H9 (cell line): Measurements from ENCODE around the gene IRF2BP1. TPM values are rescaled to one million over a fixed set of nuclear protein-coding genes. Genes with fewer than 3 reads are reported as not detected.

Experiments used
- DNase-seq: peaks from one replicate; pipeline ENCODE4 v3.0.0-alpha.2; 2017
- H2AFZ ChIP-seq: one replicate; pipeline ENCODE4 v1.6.1; 2013; ENCODE audit warnings: mild to moderate bottlenecking, low read length, control low read depth, moderate library complexity
- H2AK5ac ChIP-seq: 2 replicates; pipeline ENCODE4 v1.6.1; 2013; ENCODE audit warnings: low read length, control low read depth, mixed read lengths; ENCODE audit not compliant: insufficient read length
- H2BK120ac ChIP-seq: one replicate; pipeline ENCODE4 v1.6.1; 2013; ENCODE audit warnings: low read depth, mild to moderate bottlenecking, low read length, control low read depth, inconsistent platforms; ENCODE audit not compliant: poor library complexity, severe bottlenecking
- H2BK12ac ChIP-seq: 2 replicates; pipeline ENCODE4 v1.6.1; 2013; ENCODE audit warnings: low read length, control low read depth, mixed read lengths, low read depth; ENCODE audit not compliant: insufficient read length
- H2BK15ac ChIP-seq: 2 replicates; pipeline ENCODE4 v1.6.1; 2013; ENCODE audit warnings: low read depth, low read length, control low read depth
- H2BK20ac ChIP-seq: one replicate; pipeline ENCODE4 v1.6.1; 2013; ENCODE audit warnings: low read depth, mild to moderate bottlenecking, low read length, control low read depth, inconsistent platforms; ENCODE audit not compliant: poor library complexity, severe bottlenecking
- H2BK5ac ChIP-seq: 2 replicates; pipeline ENCODE4 v1.6.1; 2013; ENCODE audit warnings: low read length, control low read depth, mixed read lengths; ENCODE audit not compliant: insufficient read length
- H3K14ac ChIP-seq: 2 replicates; pipeline ENCODE4 v1.6.1; 2013; ENCODE audit warnings: low read length, control low read depth; ENCODE audit not compliant: insufficient read depth
- H3K18ac ChIP-seq: 2 replicates; pipeline ENCODE4 v1.6.1; 2013; ENCODE audit warnings: low read depth, mild to moderate bottlenecking, mixed read lengths, low read length, control low read depth; ENCODE audit not compliant: insufficient read length
- H3K23ac ChIP-seq: 2 replicates; pipeline ENCODE4 v1.6.1; 2013; ENCODE audit warnings: low read length, control low read depth, mixed read lengths, low read depth; ENCODE audit not compliant: insufficient read length
- H3K23me2 ChIP-seq: 2 replicates; pipeline ENCODE4 v1.6.1; 2013; ENCODE audit warnings: low read depth, mild to moderate bottlenecking, mixed read lengths, low read length, control low read depth; ENCODE audit not compliant: insufficient read length, poor library complexity, severe bottlenecking
- H3K27ac ChIP-seq: 2 replicates; pipeline ENCODE4 v1.5.1; 2013; ENCODE audit warnings: low read length, control low read depth, mixed read lengths, low read depth; ENCODE audit not compliant: insufficient read length
- H3K27me3 ChIP-seq: 2 replicates; pipeline ENCODE4 v1.6.1; 2013; ENCODE audit warnings: low read length, control low read depth, inconsistent platforms; ENCODE audit not compliant: insufficient read depth
- H3K4ac ChIP-seq: 2 replicates; pipeline ENCODE4 v1.6.1; 2013; ENCODE audit warnings: low read depth, mild to moderate bottlenecking, control low read depth, inconsistent platforms, low read length, moderate library complexity
- H3K4me1 ChIP-seq: 2 replicates; pipeline ENCODE4 v1.6.1; 2013; ENCODE audit warnings: low read length, control low read depth, inconsistent platforms; ENCODE audit not compliant: insufficient read depth
- H3K4me2 ChIP-seq: 2 replicates; pipeline ENCODE4 v1.6.1; 2013; ENCODE audit warnings: low read length, control low read depth, mixed read lengths; ENCODE audit not compliant: insufficient read length, insufficient read depth
- H3K56ac ChIP-seq: 2 replicates; pipeline ENCODE4 v1.6.1; 2013; ENCODE audit warnings: low read depth, mild to moderate bottlenecking, mixed read lengths, low read length, control low read depth; ENCODE audit not compliant: insufficient read length
- H3K79me1 ChIP-seq: 2 replicates; pipeline ENCODE4 v1.6.1; 2013; ENCODE audit warnings: low read depth, mild to moderate bottlenecking, moderate library complexity, low read length, control low read depth, inconsistent platforms; ENCODE audit not compliant: insufficient read depth, poor library complexity, severe bottlenecking
- H3K79me2 ChIP-seq: 2 replicates; pipeline ENCODE4 v1.6.1; 2013; ENCODE audit warnings: low read length, control low read depth, inconsistent platforms; ENCODE audit not compliant: insufficient read depth
- H3K9ac ChIP-seq: 2 replicates; pipeline ENCODE4 v1.6.1; 2013; ENCODE audit warnings: low read length, control low read depth, mixed read lengths; ENCODE audit not compliant: insufficient read length; ENCODE audit errors: extremely low read depth
- H3K9me3 ChIP-seq: one replicate; pipeline ENCODE4 v1.6.1; 2013; ENCODE audit warnings: low read depth, low read length, inconsistent platforms; ENCODE audit not compliant: control insufficient read depth
- H3T11ph ChIP-seq: one replicate; pipeline ENCODE4 v1.6.1; 2013; ENCODE audit warnings: mild to moderate bottlenecking, low read length, control low read depth, inconsistent platforms
- H4K20me1 ChIP-seq: one replicate; pipeline ENCODE4 v1.6.1; 2013; ENCODE audit not compliant: control insufficient read depth, insufficient read length, insufficient read depth
- H4K5ac ChIP-seq: 2 replicates; pipeline ENCODE4 v1.6.1; 2013; ENCODE audit warnings: low read depth, mild to moderate bottlenecking, mixed read lengths, low read length, control low read depth; ENCODE audit not compliant: insufficient read length
- H4K8ac ChIP-seq: replicated peaks from 2 replicates; pipeline ENCODE4 v1.6.1; 2013; ENCODE audit warnings: low read length, control low read depth, mixed read lengths, low read depth; ENCODE audit not compliant: insufficient read length
- H4K91ac ChIP-seq: 2 replicates; pipeline ENCODE4 v1.6.1; 2013; ENCODE audit warnings: low read depth, mild to moderate bottlenecking, moderate library complexity, mixed read lengths, low read length, control low read depth; ENCODE audit not compliant: insufficient read length
- H3K27ac Mint-ChIP-seq, 3 experiments: 2 replicates in 2 of 3; 3 replicates in 1 of 3; pipeline ENCODE4 v1.8.0; 2020 to 2021; ENCODE audit warnings: mixed read lengths in 3 of 3, mild to moderate bottlenecking in 1 of 3, moderate library complexity in 1 of 3
- H3K27me3 Mint-ChIP-seq: 2 replicates; pipeline ENCODE4 v1.8.0; 2021; ENCODE audit warnings: low read depth, mild to moderate bottlenecking, moderate library complexity, mixed read lengths
- H3K36me3 Mint-ChIP-seq, 3 experiments: 2 replicates in 2 of 3; 3 replicates in 1 of 3; pipeline ENCODE4 v1.8.0; 2020 to 2021; ENCODE audit warnings: low read depth in 3 of 3, mixed read lengths in 3 of 3; ENCODE audit not compliant: insufficient read depth in 1 of 3
- H3K4me1 Mint-ChIP-seq, 2 experiments: 2 replicates each; pipeline ENCODE4 v1.8.0; 2020; ENCODE audit warnings: mixed read lengths in 2 of 2
- H3K4me3 Mint-ChIP-seq, 2 experiments: 2 replicates in 1 of 2; 3 replicates in 1 of 2; pipeline ENCODE4 v1.8.0; 2020 to 2021; ENCODE audit warnings: mild to moderate bottlenecking in 2 of 2, mixed read lengths in 2 of 2, moderate library complexity in 1 of 2
- H3K9me3 Mint-ChIP-seq, 2 experiments: 2 replicates in 1 of 2; 3 replicates in 1 of 2; pipeline ENCODE4 v1.8.0; 2020; ENCODE audit warnings: mild to moderate bottlenecking in 2 of 2, mixed read lengths in 2 of 2, moderate library complexity in 1 of 2
- WGBS: extraction: QIAGEN DNeasy Blood & Tissue Kit; methylation state at CpG from one replicate; pipeline ENCODE4 v1.1.7; 2013; ENCODE audit warnings: missing lambda C conversion rate, low lambda C conversion rate, mixed read lengths; ENCODE audit not compliant: insufficient read length; ENCODE audit errors: extremely low coverage; 5-methylcytosine and 5-hydroxymethylcytosine counted together
- total RNA-seq: library from RNA; stranded (reverse); gene quantifications from 2 replicates; pipeline ENCODE4 v1.2.1, GENCODE V29; 2021
- TF ChIP-seq, protein P1 (sequence below): fragments of 200-600 bp; sonication (generic); conservative IDR thresholded peaks from 3 replicates; pipeline ENCODE4 v1.8.0; 2021; ENCODE audit warnings: antibody characterized with exemption, mild to moderate bottlenecking

IRF2BP1 gene
- total RNA-seq, 1 experiment from 2014 or later: 28.2 TPM

DNA sequence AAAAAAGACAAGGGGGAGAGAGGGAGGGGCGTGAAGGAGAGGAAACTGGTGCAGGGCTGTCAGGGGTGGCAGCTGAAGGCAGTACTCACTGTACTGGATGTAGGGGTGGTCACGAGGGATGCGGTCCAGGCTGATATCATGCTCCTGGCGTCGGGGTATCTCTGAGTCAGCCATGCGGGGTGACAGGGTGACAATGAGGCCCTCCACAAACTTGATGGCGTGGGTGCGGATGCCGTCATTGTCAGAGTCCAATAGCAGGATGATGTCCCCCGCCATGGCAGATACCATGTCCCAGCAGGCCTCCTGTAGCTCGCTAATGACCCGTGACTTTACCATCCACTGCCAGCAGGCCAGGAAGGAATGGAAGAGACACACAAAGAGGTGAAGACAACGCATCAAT is 38.3 kb downstream of the IRF2BP1 start:
- H3K4ac ChIP-seq: no peak overlapping the region
- no peak overlapping the region for H3K23ac ChIP-seq
- H4K20me1 ChIP-seq: no peaks in the 10 kb centered on the region
- H3K9ac ChIP-seq: no peak overlapping the region
- no peak overlapping the region for H2AK5ac ChIP-seq
- H3K4me1 ChIP-seq: no peaks in the 10 kb centered on the region
- H3K14ac ChIP-seq: no peak overlapping the region
- H4K5ac ChIP-seq: no peak overlapping the region
- H3K79me1 ChIP-seq: no peaks in the 10 kb centered on the region
- H4K8ac ChIP-seq: no peak overlapping the region
- H3K79me2 ChIP-seq: no peaks in the 10 kb centered on the region
- H2BK20ac ChIP-seq: no peak overlapping the region
- H2AFZ ChIP-seq: no peak overlapping the region
- H2BK12ac ChIP-seq: no peak overlapping the region
- H3K27me3 Mint-ChIP-seq: no peaks in the 10 kb centered on the region
- H3K4me2 ChIP-seq: no peak overlapping the region
- no peaks in the 10 kb centered on the region for H3K9me3 Mint-ChIP-seq
- H4K91ac ChIP-seq: no peak overlapping the region
- peaks cover 60 to 92% (median 77%) of the 10 kb centered on the region in 3 experiments; a peak in 6 of 7 replicates for H3K36me3 Mint-ChIP-seq
- no peak overlapping the region for H3T11ph ChIP-seq
- H3K27ac Mint-ChIP-seq: no peak overlapping the region
- TF ChIP-seq, protein P1, sequence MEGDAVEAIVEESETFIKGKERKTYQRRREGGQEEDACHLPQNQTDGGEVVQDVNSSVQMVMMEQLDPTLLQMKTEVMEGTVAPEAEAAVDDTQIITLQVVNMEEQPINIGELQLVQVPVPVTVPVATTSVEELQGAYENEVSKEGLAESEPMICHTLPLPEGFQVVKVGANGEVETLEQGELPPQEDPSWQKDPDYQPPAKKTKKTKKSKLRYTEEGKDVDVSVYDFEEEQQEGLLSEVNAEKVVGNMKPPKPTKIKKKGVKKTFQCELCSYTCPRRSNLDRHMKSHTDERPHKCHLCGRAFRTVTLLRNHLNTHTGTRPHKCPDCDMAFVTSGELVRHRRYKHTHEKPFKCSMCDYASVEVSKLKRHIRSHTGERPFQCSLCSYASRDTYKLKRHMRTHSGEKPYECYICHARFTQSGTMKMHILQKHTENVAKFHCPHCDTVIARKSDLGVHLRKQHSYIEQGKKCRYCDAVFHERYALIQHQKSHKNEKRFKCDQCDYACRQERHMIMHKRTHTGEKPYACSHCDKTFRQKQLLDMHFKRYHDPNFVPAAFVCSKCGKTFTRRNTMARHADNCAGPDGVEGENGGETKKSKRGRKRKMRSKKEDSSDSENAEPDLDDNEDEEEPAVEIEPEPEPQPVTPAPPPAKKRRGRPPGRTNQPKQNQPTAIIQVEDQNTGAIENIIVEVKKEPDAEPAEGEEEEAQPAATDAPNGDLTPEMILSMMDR: no peak
- H2BK120ac ChIP-seq: no peak overlapping the region
- H3K27ac ChIP-seq: no peak overlapping the region
- no peaks in the 10 kb centered on the region for H3K4me1 Mint-ChIP-seq
- H3K27me3 ChIP-seq: no peaks in the 10 kb centered on the region
- H2BK5ac ChIP-seq: no peak overlapping the region
- H3K4me3 Mint-ChIP-seq: no peak overlapping the region
- DNase-seq: no peak
- no peak overlapping the region for H3K18ac ChIP-seq
- no peak overlapping the region for H2BK15ac ChIP-seq
- WGBS: no CpG with 5 or more reads among the region's 13 CpGs
- H3K9me3 ChIP-seq: no peaks in the 10 kb centered on the region
- H3K23me2 ChIP-seq: no peaks in the 10 kb centered on the region
- H3K56ac ChIP-seq: no peak overlapping the region
